H1 (cell line): Measurements from ENCODE around the gene KCNAB2. TPM values are rescaled to one million over a fixed set of nuclear protein-coding genes. Genes with fewer than 3 reads are reported as not detected.

ENCODE experiments used
- CTCF ChIA-PET: fragments of 300-600 bp; sonication (Branson Sonifier 250); formaldehyde crosslinking; loops from one replicate; lab custom pipeline; 2021; ENCODE audit not compliant: partially characterized antibody; lab: Charles Lee
- POLR2A ChIA-PET: fragments of 300-600 bp; sonication (Branson Sonifier 250); formaldehyde crosslinking; loops from one replicate; lab custom pipeline; 2021; ENCODE audit warnings: inconsistent platforms; ENCODE audit not compliant: partially characterized antibody; lab: Charles Lee
- DNase-seq, 2 experiments: peaks; one replicate each; pipeline versions ENCODE4 v3.0.0 to v3.0.0-alpha.2; 2010 to 2022; ENCODE audit warnings: low spot score in 2 of 2, low read depth in 1 of 2, mixed read lengths in 1 of 2
- FAIRE-seq: peaks from 2 replicates; lab custom pipeline; 2011; peaks lifted over from hg19 to GRCh38; lab: Jason Lieb, UNC
- H2AFZ ChIP-seq: 2 replicates; pipeline ENCODE4 v1.8.1; 2012; ENCODE audit warnings: low read length, inconsistent platforms
- H2AK5ac ChIP-seq: 2 replicates; pipeline ENCODE4 v1.6.1; 2013; ENCODE audit warnings: low read depth, low read length
- H2BK120ac ChIP-seq: replicated peaks from 2 replicates; pipeline ENCODE3; 2013; ENCODE audit warnings: low read depth, low read length, inconsistent platforms
- H2BK12ac ChIP-seq: 2 replicates; pipeline ENCODE4 v1.6.1; 2013; ENCODE audit warnings: low read depth, low read length
- H2BK15ac ChIP-seq: 2 replicates; pipeline ENCODE4 v1.6.1; 2013; ENCODE audit warnings: low read length
- H2BK20ac ChIP-seq: 2 replicates; pipeline ENCODE4 v1.6.1; 2013; ENCODE audit warnings: low read length
- H2BK5ac ChIP-seq: 2 replicates; pipeline ENCODE4 v1.6.1; 2013; ENCODE audit warnings: low read depth, low read length
- H3K14ac ChIP-seq: 2 replicates; pipeline ENCODE4 v1.6.1; 2013; ENCODE audit warnings: inconsistent platforms; ENCODE audit not compliant: insufficient read length
- H3K18ac ChIP-seq: 2 replicates; pipeline ENCODE4 v1.6.1; 2013; ENCODE audit warnings: low read length; ENCODE audit errors: extremely low read depth
- H3K23ac ChIP-seq: 2 replicates; pipeline ENCODE4 v1.6.1; 2013; ENCODE audit warnings: inconsistent platforms; ENCODE audit not compliant: insufficient read length
- H3K23me2 ChIP-seq: 2 replicates; pipeline ENCODE4 v1.6.1; 2013; ENCODE audit warnings: low read depth, low read length
- H3K27ac ChIP-seq: 2 replicates; pipeline ENCODE4 v1.6.1; 2011; ENCODE audit warnings: low read depth, low read length, inconsistent platforms
- H3K27me3 ChIP-seq, 4 experiments: replicated peaks in 1 of 4; 1 replicate in 1 of 4; 2 replicates in 3 of 4; pipeline versions ENCODE4 v1.6.1 to v1.8.1; 2011 to 2013; ENCODE audit warnings: low read length in 3 of 4, mild to moderate bottlenecking in 3 of 4, inconsistent platforms in 2 of 4, mixed read lengths in 2 of 4, moderate library complexity in 1 of 4; ENCODE audit not compliant: control insufficient read depth in 3 of 4, insufficient read depth in 3 of 4; ENCODE audit errors: extremely low read depth in 1 of 4
- H3K36me3 ChIP-seq, 4 experiments: 2 replicates each; pipeline versions ENCODE4 v1.6.1 to v1.8.1; 2011 to 2013; ENCODE audit warnings: mild to moderate bottlenecking in 4 of 4, low read length in 3 of 4, moderate library complexity in 2 of 4, control low read depth in 1 of 4, inconsistent platforms in 1 of 4; ENCODE audit not compliant: insufficient read depth in 4 of 4, control insufficient read depth in 2 of 4
- H3K4ac ChIP-seq: replicated peaks from 2 replicates; pipeline ENCODE3; 2013; ENCODE audit warnings: low read length, low read depth, mixed read lengths, inconsistent platforms; ENCODE audit not compliant: insufficient read length
- H3K4me1 ChIP-seq, 4 experiments: replicated peaks in 1 of 4; 1 replicate in 1 of 4; 2 replicates in 3 of 4; pipeline versions ENCODE4 v1.6.1 to v1.8.1; 2011 to 2013; ENCODE audit warnings: low read length in 3 of 4, inconsistent platforms in 2 of 4, mixed read lengths in 1 of 4; ENCODE audit not compliant: insufficient read depth in 4 of 4, control insufficient read depth in 3 of 4
- H3K4me2 ChIP-seq, 2 experiments: 2 replicates each; pipeline versions ENCODE4 v1.6.1 to v1.8.1; 2011 to 2013; ENCODE audit warnings: low read depth in 2 of 2, low read length in 2 of 2, control low read depth in 1 of 2, inconsistent platforms in 1 of 2, mild to moderate bottlenecking in 1 of 2; ENCODE audit not compliant: insufficient read depth in 1 of 2
- H3K4me3 ChIP-seq, 4 experiments: fragments of 200-600, 300-600 bp in 1 of 4; sonication (generic), shearing (Covaris generic), sonication (Bioruptor Twin) in 1 of 4; 2 replicates each; pipeline versions ENCODE4 v1.5.1 to v1.8.1; 2011 to 2016; ENCODE audit warnings: low read length in 4 of 4, low read depth in 3 of 4, control low read depth in 2 of 4, inconsistent platforms in 2 of 4, mild to moderate bottlenecking in 2 of 4, mixed read lengths in 1 of 4, moderate library complexity in 1 of 4; ENCODE audit not compliant: insufficient read depth in 2 of 4; ENCODE audit errors: extremely low read depth in 1 of 4
- H3K56ac ChIP-seq: replicated peaks from 2 replicates; pipeline ENCODE3; 2013; ENCODE audit warnings: low read depth, mild to moderate bottlenecking, mixed read lengths, low read length, inconsistent platforms; ENCODE audit not compliant: insufficient read length
- H3K79me1 ChIP-seq: 2 replicates; pipeline ENCODE4 v1.6.1; 2013; ENCODE audit warnings: low read depth, low read length, control low read depth
- H3K79me2 ChIP-seq, 2 experiments: 2 replicates each; pipeline versions ENCODE4 v1.6.1 to v1.8.1; 2012 to 2013; ENCODE audit warnings: low read length in 2 of 2, mild to moderate bottlenecking in 2 of 2, inconsistent platforms in 1 of 2; ENCODE audit not compliant: insufficient read depth in 2 of 2, control insufficient read depth in 1 of 2
- H3K9ac ChIP-seq, 4 experiments: replicated peaks in 1 of 4; 1 replicate in 1 of 4; 2 replicates in 3 of 4; pipeline versions ENCODE4 v1.6.1 to v1.8.1; 2011 to 2013; ENCODE audit warnings: low read depth in 3 of 4, low read length in 3 of 4, control low read depth in 2 of 4, mild to moderate bottlenecking in 2 of 4, moderate library complexity in 2 of 4, inconsistent platforms in 1 of 4; ENCODE audit errors: extremely low read depth in 1 of 4
- H3K9me3 ChIP-seq, 2 experiments: 2 replicates each; pipeline versions ENCODE4 v1.6.1 to v1.8.1; 2012 to 2013; ENCODE audit warnings: mild to moderate bottlenecking in 2 of 2, moderate library complexity in 2 of 2, control low read depth in 1 of 2, inconsistent platforms in 1 of 2, low read depth in 1 of 2, low read length in 1 of 2, mixed read lengths in 1 of 2; ENCODE audit not compliant: insufficient read depth in 2 of 2
- H4K20me1 ChIP-seq, 2 experiments: replicated peaks in 1 of 2; 2 replicates each; pipeline versions ENCODE3 to v1.8.1; 2011 to 2013; ENCODE audit warnings: inconsistent platforms in 2 of 2, low read length in 2 of 2, mild to moderate bottlenecking in 1 of 2; ENCODE audit not compliant: insufficient read depth in 2 of 2, control insufficient read depth in 1 of 2
- H4K5ac ChIP-seq: 2 replicates; pipeline ENCODE4 v1.6.1; 2013; ENCODE audit warnings: low read length, low read depth, mixed read lengths, inconsistent platforms; ENCODE audit not compliant: insufficient read length
- H4K8ac ChIP-seq: 2 replicates; pipeline ENCODE4 v1.8.0; 2013; ENCODE audit warnings: mild to moderate bottlenecking, moderate library complexity, low read length, inconsistent platforms; ENCODE audit not compliant: insufficient read depth; ENCODE audit errors: extremely low read depth
- H4K91ac ChIP-seq: replicated peaks from 2 replicates; pipeline ENCODE3; 2013; ENCODE audit warnings: low read length, mixed read lengths, inconsistent platforms; ENCODE audit not compliant: insufficient read length
- CTBP2 ChIP-seq: IDR thresholded peaks from 2 replicates; pipeline ENCODE4 v1.7.0; 2011; ENCODE audit warnings: borderline replicate concordance, mild to moderate bottlenecking, moderate library complexity, mixed read lengths, low read length; ENCODE audit not compliant: insufficient read depth, insufficient read length
- CTCF ChIP-seq, 3 experiments: IDR thresholded peaks; 1 replicate in 2 of 3; 2 replicates in 1 of 3; pipeline versions ENCODE4 v1.5.1 to v1.6.1; 2011; ENCODE audit warnings: low read length in 3 of 3, mild to moderate bottlenecking in 3 of 3, inconsistent platforms in 2 of 3, low read depth in 1 of 3, moderate library complexity in 1 of 3; ENCODE audit not compliant: insufficient read depth in 1 of 3; ENCODE audit errors: control extremely low read depth in 1 of 3
- PHF8 ChIP-seq: fragments of 200-600 bp; sonication (generic); conservative IDR thresholded peaks from 2 replicates; pipeline ENCODE4 v1.7.1; 2012; ENCODE audit warnings: low read depth, mild to moderate bottlenecking, inconsistent platforms, low read length, moderate library complexity
- RAD21 ChIP-seq, 2 experiments: IDR thresholded peaks in 1 of 2; conservative IDR thresholded peaks in 1 of 2; 2 replicates each; pipeline ENCODE4 v1.6.1; 2011; ENCODE audit warnings: low read depth in 2 of 2, low read length in 2 of 2, improper control_type of control experiment in 1 of 2, inconsistent platforms in 1 of 2, mild to moderate bottlenecking in 1 of 2, moderate library complexity in 1 of 2
- TBP ChIP-seq: IDR thresholded peaks from 2 replicates; pipeline ENCODE4 v1.6.1; 2011; ENCODE audit warnings: low read depth, low read length, improper control_type of control experiment
- WGBS, 2 experiments: shearing (Covaris generic) in 1 of 2; methylation state at CpG; one replicate each; pipeline versions ENCODE4 v1.1.6 to v1.1.7; 2013 to 2015; ENCODE audit warnings: low lambda C conversion rate in 2 of 2, mixed read lengths in 2 of 2, inconsistent platforms in 1 of 2, low coverage in 1 of 2, missing lambda C conversion rate in 1 of 2; ENCODE audit not compliant: insufficient replicate concordance in 2 of 2, insufficient coverage in 1 of 2, insufficient read length in 1 of 2; ENCODE audit errors: extremely low coverage in 1 of 2, missing lambda C conversion rate in 1 of 2; 5-methylcytosine and 5-hydroxymethylcytosine counted together
- polyA plus RNA-seq, 7 experiments: library from polyadenylated mRNA; depleted of rRNA in 3 of 7; stranded (reverse) in 5 of 7; unstranded in 2 of 7; fragments of >200 nt in 5 of 7; fragments of 200-250 nt in 2 of 7; gene quantifications; 1 replicate in 5 of 7; 2 replicates in 1 of 7; 4 replicates in 1 of 7; pipeline versions ENCODE4 v1.2.1 to v1.2.3, GENCODE V29; 2011 to 2013; ENCODE audit warnings: missing spikeins in 2 of 7, mixed read lengths in 2 of 7
- total RNA-seq: library from RNA; stranded (reverse); fragmentation: NEBNext Ultra II Directional; extraction: Animal tissue kit (Norgen Biotek cat#: 25700); gene quantifications from 2 replicates; pipeline ENCODE4 v1.2.1, GENCODE V29; 2021

Gene KCNAB2
- total and polyA plus RNA-seq, 2 of the 8 experiments (the other 6 are each of a cell fraction or from before 2014, with no cell fraction given) = 4.5 to 7.0 TPM

- DNase-seq (no peak), FAIRE-seq (no peak)
- H4K91ac ChIP-seq = no peak overlapping the region
- H3K23me2 ChIP-seq = peaks cover 8% of the 10 kb centered on the region; the same call in 1 of the 2 replicates
- H4K20me1 ChIP-seq = peaks cover 0 to 5% of the 10 kb centered on the region in 2 experiments
- H3K79me2 ChIP-seq = no peaks in the 10 kb centered on the region
- H3K4me1 ChIP-seq = peaks cover 0 to 13% (median 7%) of the 10 kb centered on the region in 4 experiments; a peak in 5 of 7 replicates
- ChIA-PET CTCF (interaction anchor here (0.6 to 4.3 kb wide), 16 partner anchors 8 to 1916 kb away, joined by 3 to 32 read pairs (median 6); partner anchors contain the start of gene KCNAB2), POLR2A (no interaction called here)
- H3K9me3 ChIP-seq = no peaks in the 10 kb centered on the region
- H2AFZ ChIP-seq = no peak overlapping the region
- no peak overlapping the region for H3K18ac ChIP-seq
- H3K27me3 ChIP-seq = peaks cover 0 to 5% (median 2%) of the 10 kb centered on the region in 4 experiments; a peak in 4 of 7 replicates
- H4K8ac ChIP-seq = no peak overlapping the region; the same call in 1 of the 2 replicates
- no peak overlapping the region for H3K4me3 ChIP-seq
- WGBS, 2 experiments = 89% methylated on average over 9 of the region's 12 CpGs; no CpG with 5 or more reads in 1 of the 2 experiments
- H4K5ac ChIP-seq = no peak overlapping the region
- H3K79me1 ChIP-seq = peaks cover 3% of the 10 kb centered on the region; the same call in 1 of the 2 replicates
- H3K23ac ChIP-seq = no peak overlapping the region
- H3K56ac ChIP-seq = no peak overlapping the region
- H2AK5ac ChIP-seq = no peak overlapping the region
- no peak overlapping the region for H3K9ac ChIP-seq
- H2BK5ac ChIP-seq = no peak overlapping the region
- no peak overlapping the region for H2BK15ac ChIP-seq
- no peak overlapping the region for H2BK20ac ChIP-seq
- no peaks in the 10 kb centered on the region for H3K36me3 ChIP-seq
- H2BK12ac ChIP-seq = no peak overlapping the region; the same call in 1 of the 2 replicates
- H3K14ac ChIP-seq = no peak overlapping the region
- H3K4ac ChIP-seq = no peak overlapping the region
- H3K27ac ChIP-seq = no peak overlapping the region
- H3K4me2 ChIP-seq = no peak overlapping the region
- H2BK120ac ChIP-seq = no peak overlapping the region
- no peak for TF ChIP-seq PHF8
- TF ChIP-seq CTBP2 = no peak
- no peak for TF ChIP-seq TBP
- TF ChIP-seq CTCF (IDR thresholded peaks at IDR 0.05; ENCODE audit: control extremely low read depth in 1 of 3, insufficient read depth in 1 of 3, low read depth in 1 of 3, low read length in 3 of 3) = peak in 2 of 3 experiments; percentile 22 to 29; a peak in 2 of 4 replicates
- peak; percentile 3 to 23; a peak in 1 of 4 replicates for TF ChIP-seq RAD21 (IDR thresholded peaks at IDR 0.05 in 1 of 2, conservative IDR thresholded peaks at IDR 0.05 in 1 of 2; ENCODE audit: low read depth in 2 of 2, low read length in 2 of 2)
These were observed 10.0 kb upstream of the KCNAB2 start for GRCh38 chr1:6035719-6036118.
